GM19372 (cell line): ENCODE data around the gene VAV2.

Experiments
- ATAC-seq: cut with Tn5 transposase; IDR thresholded peaks from one replicate; pipeline ENCODE4 v1.9.1; 2021; ENCODE audit warnings: mild to moderate bottlenecking, low read depth, moderate library complexity; ENCODE audit not compliant: unreplicated experiment

VAV2 gene, protein sequence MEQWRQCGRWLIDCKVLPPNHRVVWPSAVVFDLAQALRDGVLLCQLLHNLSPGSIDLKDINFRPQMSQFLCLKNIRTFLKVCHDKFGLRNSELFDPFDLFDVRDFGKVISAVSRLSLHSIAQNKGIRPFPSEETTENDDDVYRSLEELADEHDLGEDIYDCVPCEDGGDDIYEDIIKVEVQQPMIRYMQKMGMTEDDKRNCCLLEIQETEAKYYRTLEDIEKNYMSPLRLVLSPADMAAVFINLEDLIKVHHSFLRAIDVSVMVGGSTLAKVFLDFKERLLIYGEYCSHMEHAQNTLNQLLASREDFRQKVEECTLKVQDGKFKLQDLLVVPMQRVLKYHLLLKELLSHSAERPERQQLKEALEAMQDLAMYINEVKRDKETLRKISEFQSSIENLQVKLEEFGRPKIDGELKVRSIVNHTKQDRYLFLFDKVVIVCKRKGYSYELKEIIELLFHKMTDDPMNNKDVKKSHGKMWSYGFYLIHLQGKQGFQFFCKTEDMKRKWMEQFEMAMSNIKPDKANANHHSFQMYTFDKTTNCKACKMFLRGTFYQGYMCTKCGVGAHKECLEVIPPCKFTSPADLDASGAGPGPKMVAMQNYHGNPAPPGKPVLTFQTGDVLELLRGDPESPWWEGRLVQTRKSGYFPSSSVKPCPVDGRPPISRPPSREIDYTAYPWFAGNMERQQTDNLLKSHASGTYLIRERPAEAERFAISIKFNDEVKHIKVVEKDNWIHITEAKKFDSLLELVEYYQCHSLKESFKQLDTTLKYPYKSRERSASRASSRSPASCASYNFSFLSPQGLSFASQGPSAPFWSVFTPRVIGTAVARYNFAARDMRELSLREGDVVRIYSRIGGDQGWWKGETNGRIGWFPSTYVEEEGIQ

DNA sequence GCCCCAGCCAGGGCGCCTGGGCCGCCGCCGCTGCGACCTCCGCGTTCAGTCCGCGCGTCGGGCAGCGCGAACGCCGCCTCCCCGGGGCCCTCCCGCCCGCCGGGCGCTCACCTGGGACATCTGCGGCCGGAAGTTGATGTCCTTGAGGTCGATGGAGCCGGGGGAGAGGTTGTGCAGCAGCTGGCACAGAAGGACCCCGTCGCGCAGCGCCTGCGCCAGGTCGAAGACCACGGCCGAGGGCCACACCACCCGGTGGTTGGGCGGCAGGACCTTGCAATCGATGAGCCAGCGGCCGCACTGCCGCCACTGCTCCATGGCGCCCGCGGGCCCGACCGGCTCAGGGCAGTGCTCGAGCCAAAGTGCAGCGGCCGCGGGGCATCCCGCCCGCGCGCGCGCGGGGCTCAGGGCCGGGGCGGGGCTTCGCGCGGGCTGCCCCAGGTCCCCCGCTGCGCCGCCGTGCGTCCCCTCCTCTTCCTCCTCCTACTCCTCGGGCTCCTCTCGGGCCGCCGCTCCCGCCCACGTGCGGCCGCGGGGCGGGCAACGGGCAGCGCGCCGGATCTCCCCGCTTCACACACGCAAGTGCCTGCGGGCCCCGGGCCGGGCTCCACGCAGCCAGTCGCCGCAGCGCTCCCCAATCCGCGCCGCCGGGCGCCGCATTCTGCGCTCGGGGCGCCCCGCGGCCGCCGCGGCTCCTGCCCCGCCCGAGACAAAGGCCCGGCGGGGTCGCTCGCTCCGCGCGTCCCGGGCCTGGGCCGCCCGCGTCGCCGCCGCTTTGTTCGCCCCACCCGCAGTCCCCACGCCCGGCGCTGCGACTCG lies at the start of gene VAV2:
TSS of gene VAV2 (minus strand) at position 361 of the 816 bp plus-strand sequence. CDS start at position 315, 46 bp downstream.
- ATAC-seq = peak; percentile 49

DNA sequence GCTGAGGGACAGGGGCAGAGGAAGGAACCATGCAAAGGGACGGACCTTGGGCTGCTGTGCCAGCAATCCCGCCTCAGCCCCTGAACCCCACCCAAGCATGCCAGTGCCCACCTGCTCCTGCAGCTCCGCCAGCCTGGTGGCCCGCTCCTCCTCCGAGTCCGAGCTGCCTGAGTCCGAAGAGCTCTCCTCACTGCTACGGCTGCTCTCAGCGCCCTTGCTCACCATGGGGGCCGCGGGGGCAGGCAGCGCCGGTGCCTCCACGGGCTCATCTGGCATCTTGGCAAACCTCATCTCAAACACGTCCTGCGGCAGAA lies 49.5 kb upstream of the VAV2 start:
- ATAC-seq = no peak

DNA sequence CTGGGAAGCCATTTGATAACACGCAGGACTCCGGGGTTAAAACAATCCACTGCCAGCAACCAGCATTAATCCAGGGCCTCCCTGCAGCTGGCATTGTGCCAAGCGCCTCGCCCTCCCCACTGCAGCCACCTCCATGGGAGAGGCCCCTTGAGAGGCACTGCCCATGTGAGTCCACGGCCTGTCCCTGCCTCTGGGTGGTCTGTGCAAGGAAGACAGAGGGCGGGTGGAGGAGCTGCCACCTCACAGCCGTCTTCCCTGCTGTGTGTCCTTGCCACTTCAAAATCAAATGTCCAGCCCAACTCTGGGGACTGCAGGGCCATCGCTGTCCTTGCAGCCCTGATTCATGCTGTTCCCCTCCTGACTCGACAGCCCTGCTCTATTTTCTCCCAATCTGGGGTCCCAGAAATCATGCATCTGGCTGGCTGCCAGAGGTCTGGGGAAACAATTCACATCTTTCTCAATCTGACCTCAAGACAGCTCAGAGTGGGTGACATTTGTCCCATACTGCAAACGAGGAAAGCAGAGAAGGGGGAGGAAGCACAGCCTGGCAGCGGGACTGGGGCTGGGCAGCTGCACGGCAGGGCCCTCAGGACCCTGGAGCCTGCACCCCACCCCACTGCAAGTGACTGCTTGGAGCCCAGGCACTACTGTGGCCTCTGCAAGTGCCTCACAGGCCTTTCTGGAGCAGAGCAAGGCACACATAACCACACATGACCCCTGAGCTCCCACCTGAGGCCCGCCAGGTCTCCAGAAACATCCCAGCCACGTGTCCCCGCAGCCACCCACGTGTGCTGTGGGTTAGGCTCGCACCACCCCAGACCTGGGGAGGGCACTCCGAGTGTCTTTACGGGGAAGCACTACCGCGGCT lies 48.9 kb upstream of the VAV2 start:
- no peak for ATAC-seq

DNA sequence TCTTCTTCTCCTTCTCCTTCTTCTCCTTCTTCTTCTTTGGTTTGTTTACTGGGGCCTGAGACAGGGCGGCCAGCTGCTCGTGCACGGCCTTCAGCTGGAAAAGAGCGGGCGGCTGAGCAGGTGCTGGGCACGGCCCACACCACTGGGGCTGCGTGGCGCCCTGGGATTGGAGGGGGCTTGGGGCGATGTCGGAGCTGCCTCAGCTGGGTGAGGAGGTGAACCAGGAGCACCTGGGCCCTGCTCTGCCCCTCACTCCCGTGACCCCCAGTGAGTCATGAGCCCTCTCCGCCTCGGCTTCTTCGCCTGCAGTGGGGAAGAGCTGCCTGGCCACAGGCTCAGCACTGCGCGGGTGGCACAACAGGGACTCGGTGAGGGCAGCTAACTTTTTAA lies 48.0 kb upstream of the VAV2 start:
- no peak for ATAC-seq

DNA sequence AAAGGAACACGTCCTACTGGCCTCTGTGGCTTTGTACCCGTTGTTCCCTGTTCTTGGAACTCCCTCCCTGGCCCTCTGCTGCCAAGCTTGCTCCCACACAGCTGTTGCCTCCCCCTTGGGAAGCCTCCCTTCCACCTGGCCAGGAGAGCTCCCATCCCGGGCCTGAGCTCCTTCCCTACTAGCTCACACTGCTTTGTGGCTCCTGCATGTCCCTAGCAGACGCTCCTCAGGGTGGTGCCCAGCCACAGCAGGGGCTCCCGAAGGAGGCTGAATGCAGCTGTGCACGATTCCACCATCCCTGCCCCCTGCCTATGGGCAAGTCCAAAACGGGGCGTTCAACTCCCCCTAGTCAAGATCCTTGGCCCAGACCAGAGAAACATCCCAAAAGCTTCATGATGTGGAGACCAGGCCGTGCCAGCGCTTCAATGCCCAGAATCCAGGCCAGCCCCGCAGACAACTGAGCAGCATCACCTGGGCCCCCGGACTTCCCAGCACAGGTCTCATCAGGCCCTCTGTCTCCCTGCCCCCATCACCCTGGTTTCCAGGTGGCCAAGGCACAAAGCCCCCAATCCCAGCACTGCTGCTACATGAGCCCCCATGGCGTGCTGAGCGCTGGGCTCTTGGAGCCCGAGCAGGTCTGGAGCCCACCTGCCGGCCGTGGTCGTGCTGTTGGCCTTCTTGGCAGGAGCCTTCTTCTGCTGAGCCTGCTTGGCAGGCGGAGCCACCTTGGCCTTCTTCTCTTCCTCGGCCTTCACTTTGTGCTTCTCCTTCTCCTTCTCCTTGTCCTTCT lies 47.5 kb upstream of the VAV2 start:
- no peak for ATAC-seq

DNA sequence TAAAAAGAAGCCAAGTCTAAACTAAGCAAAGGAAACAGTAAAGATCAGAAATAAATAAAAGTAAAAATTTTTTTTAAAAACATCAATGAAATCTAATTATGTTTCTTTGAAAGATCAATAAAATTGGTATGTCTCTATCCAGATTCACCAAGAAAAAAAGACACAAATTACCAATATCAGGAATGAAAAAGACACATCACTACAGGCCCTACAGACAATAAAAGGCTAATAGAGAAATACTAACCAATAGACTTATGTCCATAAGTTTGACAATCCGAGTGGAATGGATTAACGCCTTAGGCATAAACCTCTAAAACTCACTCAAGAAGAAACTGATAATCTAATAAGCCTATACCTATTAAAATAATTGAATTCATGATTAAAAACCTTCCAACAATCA lies 45.5 kb upstream of the VAV2 start:
- no peak for ATAC-seq

DNA sequence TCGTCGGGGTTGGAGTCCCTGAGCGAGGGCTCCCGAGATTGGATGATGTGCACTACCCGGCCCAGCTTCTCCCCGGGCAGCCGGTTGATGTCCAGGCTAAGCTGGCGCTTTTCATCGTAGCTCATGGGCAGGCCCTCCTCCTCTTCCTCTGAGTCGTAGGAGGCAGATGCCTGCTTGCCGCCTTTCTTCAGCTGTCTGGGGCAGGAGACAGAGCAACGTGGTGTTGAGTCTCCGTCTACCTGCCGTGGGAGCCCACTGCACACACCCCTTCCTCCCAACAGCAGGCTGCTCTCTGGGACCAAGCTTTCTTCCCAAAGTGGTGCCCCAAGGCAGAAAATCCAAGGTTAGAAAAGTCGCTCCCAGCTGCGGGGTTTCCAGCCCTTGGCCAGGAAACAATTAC lies 44.0 kb upstream of the VAV2 start:
- no peak for ATAC-seq

DNA sequence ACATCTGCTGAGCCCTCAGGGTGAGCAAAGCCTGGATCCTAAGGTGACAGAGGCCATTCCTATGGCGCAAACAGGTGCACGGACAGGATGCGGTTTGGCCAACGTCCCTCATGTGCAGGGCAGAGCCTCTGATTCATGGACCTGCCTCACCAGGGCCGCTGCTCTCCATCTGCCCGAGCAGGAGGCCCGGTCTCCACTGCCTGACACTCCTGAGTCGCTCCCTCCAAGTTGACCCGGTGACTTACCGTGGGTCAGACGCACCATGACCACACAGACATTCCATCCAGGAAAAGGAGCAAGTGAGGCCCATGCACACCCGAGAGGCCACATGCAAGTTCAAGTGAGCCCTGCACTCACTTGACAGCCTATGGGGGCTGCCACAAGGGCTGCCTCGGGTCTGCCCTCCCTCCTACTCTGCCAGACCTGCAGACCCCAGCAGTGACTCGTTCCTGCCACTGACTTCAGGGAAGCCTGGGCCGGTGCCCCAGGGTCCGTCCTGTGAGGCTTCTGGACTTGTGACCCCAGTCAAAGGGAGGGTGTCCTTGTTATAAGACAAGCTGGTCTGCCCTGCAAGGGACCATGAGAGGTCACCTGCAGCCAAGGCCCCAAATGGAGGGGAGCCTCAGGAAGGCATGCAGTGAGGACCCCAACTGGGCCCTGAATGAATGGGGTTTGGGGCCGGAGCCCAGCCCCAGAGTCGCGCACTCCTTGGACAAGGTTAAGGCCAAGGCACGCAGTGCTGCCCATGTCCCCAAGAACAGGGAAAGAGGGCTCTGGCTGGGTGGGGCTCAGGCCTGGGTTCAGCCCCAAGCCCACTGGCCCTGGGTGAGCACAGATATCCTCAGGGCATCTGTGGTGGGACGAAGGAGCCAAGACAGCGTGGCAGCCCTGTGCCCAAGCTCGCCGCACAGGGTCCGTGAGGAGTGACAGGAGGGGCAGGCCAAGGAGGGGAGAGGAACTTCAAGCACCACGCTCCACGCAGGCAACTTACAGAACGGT lies 43.2 kb upstream of the VAV2 start:
- no peak for ATAC-seq

DNA sequence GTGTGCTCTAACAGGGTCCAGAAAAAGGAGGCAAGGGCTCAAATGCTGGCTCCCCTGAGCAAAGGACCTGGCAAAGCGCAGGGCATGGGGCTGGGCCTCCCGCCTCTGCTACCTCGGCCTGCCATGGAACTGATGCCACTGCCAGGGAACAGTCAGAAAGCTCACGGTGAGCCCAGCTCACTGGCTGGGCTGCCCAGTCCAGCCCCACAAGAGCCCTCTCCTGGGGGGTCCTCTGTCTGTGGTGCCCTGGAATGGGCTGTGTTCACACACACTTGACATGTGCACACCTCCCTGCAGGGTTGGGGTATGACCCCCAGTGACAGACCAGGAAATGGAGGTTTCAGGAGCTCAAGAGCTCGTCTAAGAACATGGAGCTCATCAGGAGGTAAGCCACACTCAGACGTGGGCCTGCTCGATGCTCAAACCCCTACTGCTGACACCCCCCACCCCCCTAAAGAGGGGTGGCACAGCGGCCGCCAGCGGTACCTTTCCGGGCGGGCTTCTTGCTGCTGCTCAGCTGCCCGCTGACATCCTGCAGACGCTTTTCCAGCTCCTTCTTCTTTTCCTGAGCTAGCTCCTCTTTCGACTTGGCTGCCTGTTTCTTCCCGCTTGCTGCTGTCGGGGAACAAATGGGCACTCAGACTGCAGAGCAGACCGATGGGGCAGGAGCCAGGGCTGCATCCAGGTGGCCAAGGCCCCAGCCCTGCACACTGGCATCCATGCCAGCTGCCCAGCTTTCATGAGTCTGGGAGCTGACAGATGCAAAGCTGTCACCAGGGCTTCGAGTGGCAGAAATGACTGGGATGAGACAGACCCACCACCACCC lies 42.3 kb upstream of the VAV2 start:
- ATAC-seq = no peak

DNA sequence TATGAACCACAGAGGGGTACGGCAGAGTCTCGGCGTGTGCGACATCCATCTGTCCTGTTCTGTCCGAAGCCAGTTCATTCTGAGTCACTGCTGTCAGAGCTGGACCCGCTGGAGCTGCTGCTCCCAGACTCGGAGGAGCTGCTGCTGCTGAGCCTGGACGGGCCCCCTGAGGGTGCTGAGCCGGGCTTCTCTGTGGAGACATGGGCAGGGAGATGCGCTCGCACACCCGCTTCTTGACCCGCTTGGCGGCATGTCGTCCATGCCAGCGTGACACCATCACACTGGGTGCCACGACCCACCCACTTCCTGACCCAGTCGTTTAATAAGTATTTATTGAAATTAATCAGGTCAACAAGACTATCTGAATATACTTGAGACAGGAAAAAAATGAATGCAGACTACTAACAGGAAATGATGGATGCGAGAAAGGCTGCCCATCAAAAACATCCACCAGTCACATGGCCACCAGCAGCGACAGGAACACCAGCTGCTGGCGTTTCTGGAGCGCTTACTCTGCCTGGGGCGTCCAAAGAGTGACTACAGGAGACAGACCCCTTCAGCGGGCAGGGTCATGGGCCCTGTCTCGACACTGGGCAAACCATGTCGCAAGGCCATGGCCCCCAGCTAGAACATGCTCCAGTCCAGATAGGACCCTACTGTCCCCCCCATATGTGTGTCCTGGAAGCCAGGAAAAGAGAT lies 41.5 kb upstream of the VAV2 start:
- ATAC-seq = no peak

DNA sequence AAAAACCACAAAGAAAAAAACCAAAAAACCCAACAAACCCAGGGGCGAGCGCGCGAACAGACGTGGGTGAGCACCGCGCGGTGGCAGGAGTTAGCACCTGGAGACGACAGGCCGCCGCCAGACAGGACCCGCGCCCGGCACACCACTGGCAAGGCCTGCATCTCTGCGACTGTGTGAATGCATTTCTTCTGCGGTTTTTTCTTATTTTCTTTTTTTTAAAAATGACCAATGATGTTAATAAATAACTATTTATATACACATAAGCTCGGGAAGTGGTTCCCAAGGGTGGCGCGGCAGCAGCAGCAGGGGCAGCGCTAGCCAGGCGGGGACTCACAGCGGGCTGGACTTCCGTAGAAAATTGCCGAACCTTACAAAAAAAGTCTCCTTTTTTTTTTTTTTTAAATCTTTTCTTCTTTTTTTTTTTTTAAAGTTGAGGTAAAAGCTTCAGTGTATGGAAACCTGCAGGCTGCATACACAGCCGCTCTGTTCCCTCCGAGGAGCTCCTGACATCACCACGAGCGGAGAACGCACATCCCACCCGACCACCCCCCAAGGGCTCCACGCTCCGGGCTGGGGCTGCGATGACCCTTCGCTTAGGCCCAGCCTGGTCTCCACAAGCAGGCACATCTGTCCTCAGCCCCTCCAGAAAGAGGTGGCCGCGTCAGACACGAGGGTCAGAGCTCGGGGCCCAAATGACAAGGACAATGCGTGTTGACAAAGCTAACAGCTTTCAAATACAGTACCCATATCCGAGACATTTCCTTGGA lies 40.5 kb upstream of the VAV2 start:
- ATAC-seq = no peak

DNA sequence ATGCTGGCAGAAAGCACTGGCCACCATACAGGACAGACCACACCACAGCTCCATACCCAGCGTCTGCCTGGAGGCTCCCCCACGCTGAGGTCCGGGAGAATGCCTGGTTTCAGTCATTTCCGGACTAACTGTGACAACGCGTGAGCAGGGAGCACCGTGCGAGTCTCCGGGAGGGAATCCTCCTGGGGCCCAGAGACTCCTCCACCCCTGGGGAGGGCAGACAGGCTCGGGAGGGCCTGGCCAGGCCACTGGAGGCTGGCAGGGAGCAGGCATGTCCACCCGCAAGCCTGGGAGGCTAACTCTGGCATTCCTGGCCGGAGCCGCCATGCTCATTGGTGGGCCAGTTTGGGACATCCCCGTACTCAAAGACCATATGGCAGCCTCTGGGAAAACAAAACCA lies 39.7 kb upstream of the VAV2 start:
- ATAC-seq = no peak

DNA sequence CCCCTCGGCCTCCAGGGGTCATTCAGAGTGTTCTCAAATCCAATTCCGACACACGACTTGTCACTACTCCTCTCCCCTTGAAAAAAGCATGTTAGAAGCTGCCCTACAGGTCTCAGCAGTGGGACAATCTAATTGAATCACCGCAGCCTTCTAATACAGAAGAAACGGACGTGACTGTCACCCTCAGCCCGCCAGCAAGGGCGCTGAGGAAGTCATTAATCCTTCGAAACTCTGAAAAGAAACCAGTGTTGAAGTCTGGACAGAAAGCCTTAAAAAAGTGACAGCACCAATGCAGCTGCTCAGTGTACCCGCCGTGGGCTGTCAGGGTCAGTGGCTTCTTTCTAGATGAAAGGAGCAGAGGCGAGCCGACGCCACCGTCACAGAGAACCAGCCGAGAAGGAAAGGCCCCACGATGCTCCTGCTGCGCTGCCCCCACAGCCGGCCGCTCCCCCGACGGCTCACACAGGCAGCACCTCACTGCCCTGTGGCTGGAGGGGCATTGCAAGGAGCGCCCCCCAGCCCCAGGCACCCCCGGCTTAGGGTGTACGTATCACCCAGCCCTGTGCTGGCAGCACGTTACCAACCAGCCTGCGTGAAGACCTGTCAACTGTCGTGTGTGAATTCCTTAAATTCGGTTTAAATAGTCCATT lies 38.8 kb upstream of the VAV2 start:
- no peak for ATAC-seq

DNA sequence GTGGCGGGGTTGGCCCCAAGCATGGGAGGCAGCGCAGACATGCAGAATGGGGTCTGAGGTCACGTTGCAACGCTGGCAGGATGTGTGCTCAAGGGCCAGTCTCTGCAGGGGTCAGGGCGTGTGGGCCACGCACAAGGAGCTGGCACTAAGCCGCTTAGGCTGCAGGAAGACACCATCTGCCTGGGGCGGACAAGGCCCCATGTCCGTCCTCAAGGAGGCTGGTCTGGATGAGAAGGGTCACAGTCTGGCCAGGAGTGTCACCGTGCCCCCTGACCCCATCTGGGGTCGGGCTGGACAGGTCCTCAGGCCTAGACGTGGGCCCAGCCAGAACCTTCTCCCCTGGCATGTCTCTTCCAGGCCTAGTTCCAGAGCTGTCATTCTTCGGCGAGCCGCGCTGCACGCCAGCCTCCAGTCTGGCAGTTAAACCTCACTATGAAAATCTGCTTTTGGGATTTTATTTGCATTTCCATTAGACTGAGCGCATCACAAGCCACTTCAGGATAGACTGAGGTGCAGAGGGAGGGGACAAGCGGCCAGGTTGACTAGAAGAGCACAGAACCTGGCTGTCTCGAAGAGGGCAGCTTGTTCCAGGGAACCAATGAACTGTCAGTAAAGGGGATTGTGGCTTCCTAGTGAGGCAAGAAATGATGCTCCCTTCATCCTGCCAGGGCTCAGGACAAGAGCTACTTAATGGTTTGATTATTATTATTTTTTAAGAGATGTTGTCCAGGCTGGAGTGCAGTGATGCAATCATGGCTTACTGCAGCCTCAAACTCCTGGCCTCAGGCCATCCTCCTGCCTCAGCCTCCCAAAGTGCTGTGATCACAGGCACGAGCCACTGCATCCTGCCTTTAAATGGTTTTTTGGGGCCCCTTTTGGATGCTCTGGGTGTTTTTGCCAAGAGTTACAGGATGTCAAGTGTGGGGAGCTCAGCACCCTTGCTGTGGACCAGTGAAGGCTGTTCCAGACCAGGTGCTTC lies 37.4 kb upstream of the VAV2 start:
- no peak for ATAC-seq
